ENCODE data around the gene CAMK4. TPM values are rescaled to one million over a fixed set of nuclear protein-coding genes. Genes with fewer than 3 reads are reported as not detected.

The CAMK4 gene
- total RNA-seq, 1 experiment from 2014 or later: 6.3 TPM

GRCh38 chr5:111374380-111374779, 150.2 kb downstream of the CAMK4 start:
- Histone ChIP-seq H3K4ac (ENCODE audit: low read depth, low read length) (no peak overlapping the region), H2AFZ (ENCODE audit: low read length) (no peak overlapping the region), H4K5ac (ENCODE audit: insufficient read length, low read depth, low read length) (no peak overlapping the region), H3K56ac (ENCODE audit: insufficient read length, low read depth, low read length) (no peak overlapping the region), H2BK12ac (ENCODE audit: insufficient read length, low read depth, low read length) (no peak overlapping the region), H3K4me2 (ENCODE audit: insufficient read depth, insufficient read length, low read length) (no peak overlapping the region), H2AK5ac (ENCODE audit: insufficient read length, low read length) (no peak overlapping the region), H3K14ac (ENCODE audit: insufficient read depth, low read length) (no peak overlapping the region), H3K79me1 (ENCODE audit: insufficient read depth, low read depth, low read length, poor library complexity, severe bottlenecking) (no peaks in the 10 kb centered on the region), H3K27ac (ENCODE audit: insufficient read length, low read depth, low read length) (no peak overlapping the region), H3K4me1 (ENCODE audit: insufficient read depth, low read length) (no peaks in the 10 kb centered on the region), H3K23me2 (ENCODE audit: insufficient read length, low read depth, low read length, poor library complexity, severe bottlenecking) (no peaks in the 10 kb centered on the region), H2BK120ac (ENCODE audit: low read depth, low read length, poor library complexity, severe bottlenecking) (no peak overlapping the region), H3K79me2 (ENCODE audit: insufficient read depth, low read length) (no peaks in the 10 kb centered on the region), H4K8ac (replicated peaks; ENCODE audit: insufficient read length, low read depth, low read length) (no peak overlapping the region), H3K18ac (ENCODE audit: insufficient read length, low read depth, low read length) (no peak overlapping the region), H2BK20ac (ENCODE audit: low read depth, low read length, poor library complexity, severe bottlenecking) (no peak overlapping the region), H4K20me1 (ENCODE audit: control insufficient read depth, insufficient read depth, insufficient read length) (no peaks in the 10 kb centered on the region), H3K27me3 (ENCODE audit: insufficient read depth, low read length) (no peaks in the 10 kb centered on the region), H3K9ac (ENCODE audit: extremely low read depth, insufficient read length, low read length) (no peak overlapping the region), H2BK15ac (ENCODE audit: low read depth, low read length) (no peak overlapping the region), H3K23ac (ENCODE audit: insufficient read length, low read depth, low read length) (no peak overlapping the region), H3K9me3 (ENCODE audit: control insufficient read depth, low read depth, low read length) (no peaks in the 10 kb centered on the region), H3T11ph (ENCODE audit: low read length) (no peak overlapping the region), H2BK5ac (ENCODE audit: insufficient read length, low read length) (no peak overlapping the region), H4K91ac (ENCODE audit: insufficient read length, low read depth, low read length) (no peak overlapping the region)
- Mint-ChIP-seq H3K27ac (no peak overlapping the region), H3K36me3 (ENCODE audit: insufficient read depth in 1 of 3, low read depth in 3 of 3) (no peaks in the 10 kb centered on the region), H3K4me1 (no peaks in the 10 kb centered on the region), H3K9me3 (no peaks in the 10 kb centered on the region), H3K4me3 (no peak overlapping the region), H3K27me3 (ENCODE audit: low read depth) (no peaks in the 10 kb centered on the region)
- no CpG with 5 or more reads among the region's 4 CpGs for WGBS (ENCODE audit: extremely low coverage, insufficient read length, low lambda C conversion rate)
- no peak for TF ChIP-seq CTCF (conservative IDR thresholded peaks at IDR 0.05)
- DNase-seq: no peak
